ENCODE results near the gene GLYATL3.
"Not testable (repeated sequence)": the region's sequence is repeated elsewhere in the genome, so short reads cannot be mapped to it uniquely, and the experiment has no call there.

GLYATL3 gene

DNA sequence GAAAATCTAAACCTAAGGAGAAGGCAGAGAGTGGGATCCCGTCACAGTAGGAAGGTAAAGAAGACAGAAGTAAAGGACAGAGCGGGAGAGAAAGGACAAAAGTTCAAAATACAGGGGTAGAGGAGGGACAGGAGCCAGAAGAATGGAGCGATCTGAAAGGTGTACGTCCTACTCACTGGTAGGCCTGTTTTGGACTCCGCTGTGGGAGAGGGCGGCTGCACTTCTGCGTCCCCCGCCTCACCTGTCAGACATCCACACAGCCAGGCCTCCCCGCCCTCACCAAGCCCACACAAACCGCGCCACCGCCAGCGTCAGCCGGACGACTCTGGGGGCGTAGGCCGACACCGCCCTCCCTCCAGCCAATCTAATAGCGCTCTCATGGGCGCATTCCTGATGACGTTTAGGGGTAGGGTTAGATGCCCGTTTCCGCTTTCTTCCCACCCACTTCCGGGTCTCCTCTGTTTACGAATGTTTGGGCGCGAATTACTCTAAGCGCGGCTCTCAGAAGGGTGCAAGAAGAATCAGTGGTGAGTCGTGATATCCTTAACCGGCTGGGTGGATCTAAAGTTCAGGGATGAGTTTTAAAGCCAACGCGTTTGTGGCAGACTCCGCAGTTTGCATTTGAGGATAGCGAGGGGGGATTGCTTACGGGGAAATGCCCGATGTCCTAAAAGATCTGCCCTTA, 36.7 kb upstream of the GLYATL3 start, which contains the start of the genes CENPQ and MMUT:
Gene CENPQ (plus strand): TSS at position 444 of the 685 bp plus-strand sequence. CDS start 6,807 bp downstream, outside the sequence.
Gene MMUT (minus strand): TSS at position 327 of the 685 bp plus-strand sequence. CDS start 3,787 bp downstream, outside the sequence.
- ChIA-PET CTCF (no interaction called here), POLR2A (no interaction called here)

DNA sequence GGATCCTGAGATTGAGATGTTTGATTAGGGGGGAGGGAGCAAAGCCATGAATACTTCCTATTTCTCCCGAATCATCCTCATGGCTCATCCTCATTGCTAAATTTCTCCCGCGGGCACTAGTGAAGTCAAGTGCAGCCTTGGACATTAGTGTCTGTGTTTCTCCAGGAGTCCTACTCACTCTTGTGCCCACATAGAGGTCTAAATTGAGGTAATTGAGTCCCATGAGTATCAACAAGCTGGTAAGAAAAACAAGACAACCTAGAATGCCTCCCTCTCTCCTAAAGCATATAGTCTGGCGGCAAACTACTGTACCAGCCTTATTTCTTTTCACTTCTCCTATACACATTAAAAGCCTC, 36.1 kb upstream of the GLYATL3 start:
- DNase-seq: peak in 1 of 3 donors; percentile 7
- POLR2A ChIA-PET: no interaction called here
- WGBS (ENCODE audit: insufficient coverage): 0% methylated on average over 1 of the region's 4 CpGs

More for the DNA sequence above, 36.7 kb upstream of the GLYATL3 start, which contains the start of the genes CENPQ and MMUT:
- Histone ChIP-seq H3K36me3 (ENCODE audit: control insufficient read depth in 4 of 4, insufficient read depth in 4 of 4, low read length in 3 of 4) (peaks cover 0 to 4% (median under 1%) of the 10 kb centered on the region in 4 experiments), H3K27me3 (replicated peaks in 2 of 5; ENCODE audit: control insufficient read depth in 4 of 5, insufficient read depth in 5 of 5, low read length in 4 of 5) (no peaks in the 10 kb centered on the region), H3K27ac (ENCODE audit: insufficient read depth in 1 of 2, low read depth in 1 of 2, low read length in 2 of 2, poor library complexity in 1 of 2, severe bottlenecking in 2 of 2) (peak within 1 kb of the TSS; percentile 91 to 96), H3K4me3 (ENCODE audit: control insufficient read depth in 1 of 7, extremely low read depth in 1 of 7, insufficient read depth in 4 of 7, low read depth in 2 of 7, low read length in 6 of 7) (peak within 1 kb of the TSS; percentile 60 to 100 (median 97)), H3K9me3 (ENCODE audit: control extremely low read depth in 1 of 5, control insufficient read depth in 4 of 5, insufficient read depth in 2 of 5, low read depth in 1 of 5, low read length in 4 of 5) (no peaks in the 10 kb centered on the region), H3K4me1 (ENCODE audit: control extremely low read depth in 1 of 4, control insufficient read depth in 4 of 4, insufficient read depth in 4 of 4, low read length in 3 of 4) (peaks cover 12 to 28% (median 19%) of the 10 kb centered on the region in 4 experiments)
- peak; percentile 95 to 98 (median 97) for DNase-seq
- WGBS (ENCODE audit: insufficient coverage): under 1% methylated on average over 19 of the region's 37 CpGs

DNA sequence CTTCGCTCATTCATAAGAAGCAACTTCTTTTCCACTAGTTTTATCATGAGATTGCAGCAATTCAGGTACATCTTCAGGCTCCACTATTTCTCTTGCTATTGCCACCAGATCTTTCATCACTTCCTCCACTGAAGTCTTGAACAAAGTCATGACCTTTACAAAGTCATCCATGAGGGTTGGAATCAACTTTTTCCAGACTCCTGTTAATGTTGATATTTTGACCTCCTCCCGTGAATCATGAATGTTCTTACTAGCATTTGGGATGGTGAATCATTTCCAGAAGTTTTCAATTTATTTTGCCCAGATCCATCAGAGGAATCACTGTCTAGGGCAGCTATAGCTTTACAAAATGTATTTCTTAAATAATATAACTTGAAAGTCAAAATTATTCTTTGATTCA, 35.0 kb upstream of the GLYATL3 start:
- ChIA-PET CTCF (interaction anchor here (1.1 kb wide), 1 partner anchor 11 kb away, joined by 3 read pairs; no protein-coding TSS in a partner anchor), POLR2A (no interaction called here)
- H3K4me3 ChIP-seq (ENCODE audit: control insufficient read depth in 1 of 7, extremely low read depth in 1 of 7, insufficient read depth in 4 of 7, low read depth in 2 of 7, low read length in 6 of 7): peak overlapping the region in 2 of 7 experiments; percentile 89 to 100

More for the DNA sequence above, 36.1 kb upstream of the GLYATL3 start:
- H3K27ac ChIP-seq (ENCODE audit: insufficient read depth in 1 of 2, low read depth in 1 of 2, low read length in 2 of 2, poor library complexity in 1 of 2, severe bottlenecking in 2 of 2): peak overlapping the region; percentile 91 to 96
- no peaks in the 10 kb centered on the region for H3K9me3 ChIP-seq (ENCODE audit: control extremely low read depth in 1 of 5, control insufficient read depth in 4 of 5, insufficient read depth in 2 of 5, low read depth in 1 of 5, low read length in 4 of 5)
- H3K36me3 ChIP-seq (ENCODE audit: control insufficient read depth in 4 of 4, insufficient read depth in 4 of 4, low read length in 3 of 4): peaks cover 0 to 4% (median 0%) of the 10 kb centered on the region in 4 experiments
- peak overlapping the region; percentile 60 to 100 (median 97) for H3K4me3 ChIP-seq (ENCODE audit: control insufficient read depth in 1 of 7, extremely low read depth in 1 of 7, insufficient read depth in 4 of 7, low read depth in 2 of 7, low read length in 6 of 7)
- no peaks in the 10 kb centered on the region for H3K27me3 ChIP-seq (replicated peaks in 2 of 5; ENCODE audit: control insufficient read depth in 4 of 5, insufficient read depth in 5 of 5, low read length in 4 of 5)
- CTCF ChIA-PET: no interaction called here
- peaks cover 12 to 28% (median 19%) of the 10 kb centered on the region in 4 experiments for H3K4me1 ChIP-seq (ENCODE audit: control extremely low read depth in 1 of 4, control insufficient read depth in 4 of 4, insufficient read depth in 4 of 4, low read length in 3 of 4)

DNA sequence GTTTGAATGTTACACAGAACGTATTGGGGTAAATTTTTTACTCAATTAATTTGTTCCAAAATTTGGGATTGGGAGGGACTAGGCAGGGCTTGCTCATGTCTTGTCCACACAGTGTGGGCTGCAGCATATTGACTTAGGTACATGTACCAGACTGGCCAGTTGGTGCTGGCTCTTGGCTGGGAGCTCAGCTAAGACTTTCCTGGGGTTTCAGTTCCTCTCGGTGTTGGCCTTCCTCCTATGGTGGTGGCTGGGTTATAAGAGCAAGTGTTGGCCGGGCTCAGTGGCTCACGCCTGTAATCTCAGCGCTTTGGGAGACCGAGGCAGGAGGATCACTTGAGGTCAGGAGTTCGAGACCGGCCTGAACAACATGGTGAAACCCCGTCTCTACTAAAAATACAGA, 31.7 kb upstream of the GLYATL3 start:
- ChIA-PET CTCF (no interaction called here), POLR2A (no interaction called here)
- Histone ChIP-seq H3K27me3 (replicated peaks in 2 of 5; ENCODE audit: control insufficient read depth in 4 of 5, insufficient read depth in 5 of 5, low read length in 4 of 5) (no peaks in the 10 kb centered on the region), H3K27ac (ENCODE audit: insufficient read depth in 1 of 2, low read depth in 1 of 2, low read length in 2 of 2, poor library complexity in 1 of 2, severe bottlenecking in 2 of 2) (no peak overlapping the region), H3K9me3 (ENCODE audit: control extremely low read depth in 1 of 5, control insufficient read depth in 4 of 5, insufficient read depth in 2 of 5, low read depth in 1 of 5, low read length in 4 of 5) (no peaks in the 10 kb centered on the region), H3K4me1 (ENCODE audit: control extremely low read depth in 1 of 4, control insufficient read depth in 4 of 4, insufficient read depth in 4 of 4, low read length in 3 of 4) (peaks cover 4 to 12% (median 10%) of the 10 kb centered on the region in 4 experiments), H3K4me3 (ENCODE audit: control insufficient read depth in 1 of 7, extremely low read depth in 1 of 7, insufficient read depth in 4 of 7, low read depth in 2 of 7, low read length in 6 of 7) (no peak overlapping the region), H3K36me3 (ENCODE audit: control insufficient read depth in 4 of 4, insufficient read depth in 4 of 4, low read length in 3 of 4) (peaks cover 2 to 6% (median 4%) of the 10 kb centered on the region in 4 experiments)
- 100% methylated on average over 6 of the region's 9 CpGs for WGBS (ENCODE audit: insufficient coverage)
- no peak for DNase-seq

More for the DNA sequence above, 35.0 kb upstream of the GLYATL3 start:
- Histone ChIP-seq H3K36me3 (ENCODE audit: control insufficient read depth in 4 of 4, insufficient read depth in 4 of 4, low read length in 3 of 4) (no peaks in the 10 kb centered on the region), H3K9me3 (ENCODE audit: control extremely low read depth in 1 of 5, control insufficient read depth in 4 of 5, insufficient read depth in 2 of 5, low read depth in 1 of 5, low read length in 4 of 5) (no peaks in the 10 kb centered on the region), H3K27me3 (replicated peaks in 2 of 5; ENCODE audit: control insufficient read depth in 4 of 5, insufficient read depth in 5 of 5, low read length in 4 of 5) (no peaks in the 10 kb centered on the region), H3K27ac (ENCODE audit: insufficient read depth in 1 of 2, low read depth in 1 of 2, low read length in 2 of 2, poor library complexity in 1 of 2, severe bottlenecking in 2 of 2) (no peak overlapping the region), H3K4me1 (ENCODE audit: control extremely low read depth in 1 of 4, control insufficient read depth in 4 of 4, insufficient read depth in 4 of 4, low read length in 3 of 4) (peaks cover 12 to 26% (median 19%) of the 10 kb centered on the region in 4 experiments)
- no peak for DNase-seq
- 100% methylated on average over 1 of the region's 2 CpGs for whole genome bisulfite sequencing (ENCODE audit: insufficient coverage)

DNA sequence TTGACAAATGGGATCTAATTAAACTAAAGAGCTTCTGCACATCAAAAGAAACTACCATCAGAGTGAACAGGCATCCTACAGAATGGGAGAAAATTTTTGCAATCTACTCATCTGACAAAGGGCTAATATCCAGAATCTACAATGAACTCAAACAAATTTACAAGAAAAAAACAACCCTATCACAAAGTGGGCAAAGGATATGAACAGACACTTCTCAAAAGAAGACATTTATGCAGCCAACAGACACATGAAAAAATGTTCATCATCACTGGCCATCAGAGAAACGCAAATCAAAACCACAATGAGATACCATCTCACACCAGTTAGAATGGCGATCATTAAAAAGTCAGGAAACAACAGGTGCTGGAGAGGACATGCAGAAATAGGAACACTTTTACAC, 23.2 kb upstream of the GLYATL3 start:
- H3K4me3 ChIP-seq (ENCODE audit: control insufficient read depth in 1 of 7, extremely low read depth in 1 of 7, insufficient read depth in 4 of 7, low read depth in 2 of 7, low read length in 6 of 7); DNase-seq; H3K4me1 ChIP-seq (ENCODE audit: control extremely low read depth in 1 of 4, control insufficient read depth in 4 of 4, insufficient read depth in 4 of 4, low read length in 3 of 4); H3K27ac ChIP-seq (ENCODE audit: insufficient read depth in 1 of 2, low read depth in 1 of 2, low read length in 2 of 2, poor library complexity in 1 of 2, severe bottlenecking in 2 of 2); CTCF ChIA-PET; H3K9me3 ChIP-seq (ENCODE audit: control extremely low read depth in 1 of 5, control insufficient read depth in 4 of 5, insufficient read depth in 2 of 5, low read depth in 1 of 5, low read length in 4 of 5); POLR2A ChIA-PET; H3K27me3 ChIP-seq (replicated peaks in 2 of 5; ENCODE audit: control insufficient read depth in 4 of 5, insufficient read depth in 5 of 5, low read length in 4 of 5): not testable (repeated sequence)
- no CpG with 5 or more reads among the region's 2 CpGs for WGBS (ENCODE audit: insufficient coverage)
- peaks cover 2 to 11% (median 6%) of the 10 kb centered on the region in 4 experiments for H3K36me3 ChIP-seq (ENCODE audit: control insufficient read depth in 4 of 4, insufficient read depth in 4 of 4, low read length in 3 of 4)

DNA sequence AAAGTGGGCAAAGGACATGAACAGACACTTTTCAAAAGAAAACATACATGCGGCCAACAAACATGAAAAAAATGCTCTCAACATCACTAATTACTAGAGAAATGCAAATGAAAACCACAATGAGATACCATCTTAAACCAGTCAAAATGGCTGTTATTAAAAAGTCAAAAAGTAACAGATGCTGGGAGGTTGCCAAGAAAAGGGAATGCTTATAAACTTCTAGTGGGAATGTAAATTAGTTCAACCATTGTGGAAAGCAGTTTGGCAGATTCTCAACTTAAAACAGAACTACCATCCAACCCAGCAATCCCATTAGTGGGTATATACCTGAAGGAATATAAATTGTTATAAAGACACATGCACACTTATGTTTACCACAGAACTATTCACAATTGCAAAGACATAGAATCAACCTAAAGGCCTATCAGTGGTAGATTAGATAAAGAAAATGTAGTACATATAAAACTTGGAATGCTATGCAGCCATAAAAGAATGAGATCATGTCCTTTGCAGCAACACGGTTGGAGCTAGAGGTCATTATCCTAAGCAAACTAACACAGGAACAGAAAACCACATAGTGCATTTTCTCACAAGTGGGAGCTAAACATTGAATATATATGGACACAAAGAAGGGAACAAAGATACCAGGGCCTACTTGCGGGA, 20.3 kb upstream of the GLYATL3 start:
- Histone ChIP-seq H3K4me1 (ENCODE audit: control extremely low read depth in 1 of 4, control insufficient read depth in 4 of 4, insufficient read depth in 4 of 4, low read length in 3 of 4) (no peaks in the 10 kb centered on the region), H3K9me3 (ENCODE audit: control extremely low read depth in 1 of 5, control insufficient read depth in 4 of 5, insufficient read depth in 2 of 5, low read depth in 1 of 5, low read length in 4 of 5) (no peaks in the 10 kb centered on the region), H3K36me3 (ENCODE audit: control insufficient read depth in 4 of 4, insufficient read depth in 4 of 4, low read length in 3 of 4) (peaks cover 0 to 17% (median 4%) of the 10 kb centered on the region in 4 experiments), H3K27me3 (replicated peaks in 2 of 5; ENCODE audit: control insufficient read depth in 4 of 5, insufficient read depth in 5 of 5, low read length in 4 of 5) (no peaks in the 10 kb centered on the region), H3K27ac (ENCODE audit: insufficient read depth in 1 of 2, low read depth in 1 of 2, low read length in 2 of 2, poor library complexity in 1 of 2, severe bottlenecking in 2 of 2) (no peak overlapping the region), H3K4me3 (ENCODE audit: control insufficient read depth in 1 of 7, extremely low read depth in 1 of 7, insufficient read depth in 4 of 7, low read depth in 2 of 7, low read length in 6 of 7) (no peak overlapping the region)
- no peak for DNase-seq
- POLR2A ChIA-PET: no interaction called here
- WGBS (ENCODE audit: insufficient coverage): no CpG with 5 or more reads among the region's 3 CpGs
- CTCF ChIA-PET: no interaction called here

DNA sequence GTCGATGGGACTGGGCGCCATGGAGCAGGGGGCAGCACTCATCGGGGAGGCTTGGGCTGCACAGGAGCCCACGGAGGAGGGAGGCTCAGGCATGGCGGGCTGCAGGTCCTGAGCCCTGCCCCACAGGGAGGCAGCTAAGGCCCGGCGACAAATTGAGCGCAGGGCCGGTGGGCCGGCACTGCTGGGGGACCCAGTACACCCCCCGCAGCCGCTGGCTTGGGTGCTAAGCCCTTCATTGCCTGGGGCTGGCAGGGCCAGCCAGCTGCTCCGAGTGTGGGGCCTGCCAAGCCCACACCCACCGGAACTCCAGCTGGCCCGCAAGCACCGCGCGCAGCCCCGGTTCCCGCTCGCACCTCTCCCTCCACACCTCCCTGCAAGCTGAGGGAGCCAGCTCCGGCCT, 17.9 kb upstream of the GLYATL3 start:
- peaks cover 0 to 17% (median 8%) of the 10 kb centered on the region in 4 experiments for H3K36me3 ChIP-seq (ENCODE audit: control insufficient read depth in 4 of 4, insufficient read depth in 4 of 4, low read length in 3 of 4)
- POLR2A ChIA-PET; H3K9me3 ChIP-seq (ENCODE audit: control extremely low read depth in 1 of 5, control insufficient read depth in 4 of 5, insufficient read depth in 2 of 5, low read depth in 1 of 5, low read length in 4 of 5); DNase-seq; H3K4me1 ChIP-seq (ENCODE audit: control extremely low read depth in 1 of 4, control insufficient read depth in 4 of 4, insufficient read depth in 4 of 4, low read length in 3 of 4); H3K27me3 ChIP-seq (replicated peaks in 2 of 5; ENCODE audit: control insufficient read depth in 4 of 5, insufficient read depth in 5 of 5, low read length in 4 of 5); H3K27ac ChIP-seq (ENCODE audit: insufficient read depth in 1 of 2, low read depth in 1 of 2, low read length in 2 of 2, poor library complexity in 1 of 2, severe bottlenecking in 2 of 2); CTCF ChIA-PET; H3K4me3 ChIP-seq (ENCODE audit: control insufficient read depth in 1 of 7, extremely low read depth in 1 of 7, insufficient read depth in 4 of 7, low read depth in 2 of 7, low read length in 6 of 7): not testable (repeated sequence)
- 98% methylated on average over 11 of the region's 22 CpGs for WGBS (ENCODE audit: insufficient coverage)

All from common myeloid progenitor, CD34-positive (primary cell).